ENCODE data around the gene MINDY4.

The MINDY4 gene

DNA sequence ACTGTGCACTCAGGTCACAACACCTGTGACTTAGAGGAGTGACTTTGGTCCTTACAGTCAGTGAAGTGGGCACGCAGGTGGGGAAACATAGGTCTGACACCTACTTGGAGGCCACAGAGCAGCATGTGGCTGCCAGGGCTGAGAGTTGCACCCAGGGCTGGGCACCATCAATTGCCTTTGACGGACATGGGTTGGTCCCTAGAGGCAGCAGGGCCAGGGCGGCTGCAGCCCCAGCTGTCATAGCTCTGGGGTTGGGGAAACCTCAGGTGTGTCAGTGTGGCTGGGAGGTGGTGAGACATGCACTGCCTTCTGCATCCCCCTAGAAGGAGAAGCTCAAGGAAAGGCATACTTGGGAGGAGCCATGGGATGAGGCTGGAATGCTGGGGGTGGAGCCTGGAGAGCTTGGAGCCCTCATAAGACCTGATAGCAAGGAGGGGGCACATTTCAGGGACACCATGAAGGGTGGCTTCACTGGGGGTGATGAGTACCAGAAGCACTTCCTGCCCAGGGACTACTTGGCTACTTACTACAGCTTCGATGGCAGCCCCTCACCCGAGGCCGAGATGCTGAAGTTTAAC, 19.4 kb upstream of the MINDY4 start, which contains the start of gene INMT:
Gene INMT (plus strand): TSS at position 440 of the 578 bp plus-strand sequence. CDS start 16 bp downstream, at position 456.
- FAIRE-seq (no peak), DNase-seq (ENCODE audit: insufficient read length, low spot score) (no peak)
- TF ChIP-seq POLR2A (IDR thresholded peaks at IDR 0.05; ENCODE audit: low read depth, low read length) = no peak

DNA sequence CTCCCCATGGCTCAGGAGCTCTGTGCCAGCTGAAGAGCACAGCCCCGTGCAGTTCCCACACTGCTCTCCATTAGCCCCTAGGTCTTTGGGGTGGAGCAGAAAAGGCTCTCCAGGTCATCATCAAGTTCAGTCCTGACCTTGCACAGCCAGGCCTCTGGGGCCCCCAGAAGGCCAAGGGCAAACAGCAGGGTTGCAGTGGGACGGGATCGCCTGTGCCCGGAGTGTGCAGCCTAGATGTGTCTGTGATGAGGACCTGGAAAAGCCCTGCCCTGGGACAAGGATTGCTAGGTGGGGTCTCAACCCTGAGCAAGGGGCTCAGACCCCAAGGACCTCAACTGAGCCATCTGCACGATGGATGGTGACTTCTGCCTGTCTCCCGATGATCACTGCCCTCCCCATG, 18.7 kb upstream of the MINDY4 start:
- DNase-seq (ENCODE audit: insufficient read length, low spot score) (no peak), FAIRE-seq (no peak)
- no peak for TF ChIP-seq POLR2A (IDR thresholded peaks at IDR 0.05; ENCODE audit: low read depth, low read length)

DNA sequence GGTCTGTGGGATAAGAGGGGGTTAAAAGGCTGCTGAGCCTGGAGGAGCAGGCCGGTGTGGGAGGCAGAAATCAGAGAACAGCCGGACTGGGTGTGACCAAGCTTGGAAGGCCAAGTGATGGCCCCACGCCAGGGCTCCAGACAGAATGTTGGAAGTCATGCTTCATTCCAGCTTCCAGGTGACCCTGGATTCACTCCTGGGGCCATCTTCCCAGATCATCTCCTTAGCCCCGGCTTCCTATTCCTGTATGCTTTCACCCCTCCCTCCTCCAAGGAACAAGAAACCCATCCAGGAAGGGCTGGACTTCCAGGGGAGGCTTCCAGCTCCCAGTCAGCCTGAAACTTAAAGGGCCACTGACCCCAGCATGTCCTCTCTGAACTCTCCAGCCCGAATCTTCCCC, 18.2 kb upstream of the MINDY4 start:
- no peak for DNase-seq (ENCODE audit: insufficient read length, low spot score)
- no peak for FAIRE-seq
- TF ChIP-seq POLR2A (IDR thresholded peaks at IDR 0.05; ENCODE audit: low read depth, low read length) = no peak

DNA sequence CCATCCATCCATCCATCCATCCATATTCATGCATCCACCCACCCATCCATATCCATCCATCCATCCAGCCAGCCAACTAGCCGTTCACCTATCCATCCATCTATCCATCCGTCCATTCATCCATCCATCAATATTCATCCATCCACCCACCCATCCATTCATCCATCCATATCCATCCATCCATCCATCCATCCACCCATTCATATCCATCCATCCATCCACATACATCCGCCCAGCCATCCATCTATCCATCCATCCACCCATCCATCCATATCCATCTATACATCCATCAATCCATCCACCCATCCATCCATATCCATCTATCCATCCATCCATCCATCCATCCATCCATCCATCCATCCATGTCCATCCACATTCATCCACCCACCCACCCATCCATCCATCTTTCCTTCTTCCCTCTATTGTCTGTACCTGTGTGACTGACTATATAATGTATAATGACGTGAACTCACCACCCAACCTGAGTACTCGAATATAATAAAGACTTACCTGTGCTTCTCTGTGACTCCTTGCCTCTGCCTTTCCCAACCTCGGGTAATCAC, 16.8 kb upstream of the MINDY4 start:
- TF ChIP-seq POLR2A (IDR thresholded peaks at IDR 0.05; ENCODE audit: low read depth, low read length) = no peak
- DNase-seq (ENCODE audit: insufficient read length, low spot score) (no peak), FAIRE-seq (no peak)

DNA sequence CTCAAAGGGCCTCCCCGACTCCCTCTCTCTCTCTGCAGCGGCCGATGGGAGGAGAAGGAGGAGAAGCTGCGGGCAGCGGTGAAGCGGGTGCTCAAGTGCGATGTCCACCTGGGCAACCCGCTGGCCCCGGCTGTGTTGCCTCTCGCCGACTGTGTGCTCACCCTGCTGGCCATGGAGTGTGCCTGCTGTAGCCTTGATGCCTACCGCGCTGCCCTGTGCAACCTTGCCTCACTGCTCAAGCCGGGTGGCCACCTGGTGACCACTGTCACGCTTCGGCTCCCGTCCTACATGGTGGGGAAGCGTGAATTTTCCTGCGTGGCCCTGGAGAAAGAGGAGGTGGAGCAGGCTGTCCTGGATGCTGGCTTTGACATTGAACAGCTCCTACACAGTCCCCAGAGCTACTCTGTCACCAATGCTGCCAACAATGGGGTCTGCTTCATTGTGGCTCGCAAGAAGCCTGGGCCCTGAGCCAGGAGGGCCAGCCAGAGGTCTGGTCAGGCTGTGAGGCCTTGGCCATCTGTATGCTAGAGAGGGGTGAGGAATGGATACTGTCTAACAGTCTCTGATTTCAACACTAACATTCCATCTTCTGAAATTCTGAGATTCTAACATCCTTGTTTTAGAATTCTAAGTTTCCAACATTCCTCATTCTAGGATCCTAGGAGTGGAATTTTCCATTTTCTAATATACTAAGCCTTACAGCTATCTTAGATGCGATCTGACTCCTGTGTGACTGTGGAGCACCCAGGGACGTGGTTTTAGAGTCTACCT, 15.6 kb upstream of the MINDY4 start:
- DNase-seq (ENCODE audit: insufficient read length, low spot score) (no peak), FAIRE-seq (no peak)
- TF ChIP-seq POLR2A (IDR thresholded peaks at IDR 0.05; ENCODE audit: low read depth, low read length) = no peak

DNA sequence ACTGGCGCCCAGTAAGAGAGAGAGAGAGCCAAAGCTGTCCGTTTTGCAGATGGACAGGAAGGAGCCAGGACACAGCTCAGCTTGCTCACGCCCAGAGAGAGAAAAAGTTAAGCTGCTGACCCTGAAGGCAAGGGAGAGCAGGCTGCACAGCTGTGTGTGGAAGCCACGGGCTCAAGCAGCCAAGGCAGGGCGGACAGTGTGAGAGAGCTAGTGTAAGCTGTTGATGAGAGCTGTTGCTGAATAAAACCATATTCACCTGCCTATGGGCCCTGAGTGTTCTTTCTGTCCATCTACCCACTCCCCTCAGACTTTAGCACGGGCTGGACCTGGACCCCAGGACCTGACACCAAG, 13.9 kb upstream of the MINDY4 start:
- TF ChIP-seq POLR2A (IDR thresholded peaks at IDR 0.05; ENCODE audit: low read depth, low read length) = no peak
- FAIRE-seq = no peak
- no peak for DNase-seq (ENCODE audit: insufficient read length, low spot score)

DNA sequence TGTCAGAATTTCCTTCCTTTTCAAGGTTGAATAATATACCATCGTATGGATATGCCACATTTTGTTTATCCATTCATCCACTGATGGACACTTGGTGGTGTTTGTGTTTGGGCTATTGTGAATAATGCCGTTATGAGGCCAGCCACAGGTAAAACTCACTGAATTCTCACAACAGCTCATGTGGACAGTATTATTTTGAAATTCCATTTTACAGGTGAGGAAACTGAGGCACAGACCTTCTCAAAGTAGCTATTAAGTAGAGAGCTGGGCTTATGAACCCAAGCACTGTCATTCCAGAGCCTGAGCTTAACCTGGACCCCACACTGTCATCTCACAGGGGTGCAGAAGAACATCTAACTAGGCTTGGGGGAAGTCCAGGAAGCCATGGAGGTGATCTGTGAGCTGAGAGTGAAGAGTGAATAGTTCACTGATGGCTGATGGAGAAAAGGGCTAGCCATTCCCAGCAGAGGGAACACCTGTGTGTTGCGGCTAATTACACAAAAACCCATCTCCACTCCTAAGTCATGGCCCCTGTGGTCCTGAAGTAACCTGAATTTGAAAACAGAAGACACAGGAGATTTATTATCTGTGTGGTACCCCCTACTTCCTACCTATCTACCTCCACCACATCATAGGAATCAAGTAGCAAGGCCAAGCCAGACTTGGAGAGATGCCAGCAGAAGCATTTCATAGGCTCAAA, 10.6 kb upstream of the MINDY4 start:
- no peak for TF ChIP-seq POLR2A (IDR thresholded peaks at IDR 0.05; ENCODE audit: low read depth, low read length)
- DNase-seq (ENCODE audit: insufficient read length, low spot score) (no peak), FAIRE-seq (no peak)

DNA sequence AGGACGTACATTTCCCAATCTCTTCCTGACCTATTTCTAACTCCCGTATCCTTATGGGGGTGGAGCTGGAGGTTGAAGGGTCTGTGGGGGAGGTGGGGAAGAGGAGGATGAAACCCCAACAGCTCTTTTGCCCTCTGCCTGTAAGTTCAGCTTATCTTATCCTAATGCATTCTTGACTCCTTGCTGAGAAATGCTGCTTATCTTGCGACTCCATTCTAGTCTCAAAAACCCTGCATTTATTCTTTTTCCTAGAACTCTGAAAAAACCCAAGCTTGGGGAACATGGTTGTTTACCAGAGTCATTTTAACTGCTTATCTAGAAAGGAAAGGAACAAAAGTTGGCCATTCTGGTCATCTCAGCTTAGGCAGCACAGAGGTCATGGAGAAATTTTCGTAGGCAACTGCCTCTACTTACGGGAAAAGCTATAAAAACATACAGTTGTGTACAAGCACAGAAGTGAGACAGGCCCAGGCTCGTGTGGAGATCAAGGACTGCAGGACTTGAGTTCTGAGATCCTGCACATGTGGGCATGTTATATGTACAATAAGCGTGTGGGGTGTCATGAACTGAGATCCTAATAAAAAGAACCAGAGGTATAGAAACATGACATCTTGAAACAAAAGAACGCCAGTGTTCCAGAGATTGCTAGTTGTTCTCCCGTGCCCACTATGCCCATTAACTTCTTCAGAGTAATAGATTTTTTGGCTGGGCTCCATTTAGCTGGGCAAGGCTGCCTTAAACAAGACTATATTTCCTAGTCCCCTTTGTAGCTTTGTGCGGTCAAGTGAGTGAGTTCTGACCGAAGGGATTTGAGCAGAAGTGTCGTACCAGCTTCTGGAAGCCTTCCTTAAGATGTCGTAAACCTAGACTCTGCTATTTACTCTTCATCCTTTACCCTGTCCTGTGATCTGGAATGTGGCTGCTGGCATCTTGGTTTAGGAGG, 9.7 kb upstream of the MINDY4 start:
- FAIRE-seq = no peak
- no peak for TF ChIP-seq POLR2A (IDR thresholded peaks at IDR 0.05; ENCODE audit: low read depth, low read length)

DNA sequence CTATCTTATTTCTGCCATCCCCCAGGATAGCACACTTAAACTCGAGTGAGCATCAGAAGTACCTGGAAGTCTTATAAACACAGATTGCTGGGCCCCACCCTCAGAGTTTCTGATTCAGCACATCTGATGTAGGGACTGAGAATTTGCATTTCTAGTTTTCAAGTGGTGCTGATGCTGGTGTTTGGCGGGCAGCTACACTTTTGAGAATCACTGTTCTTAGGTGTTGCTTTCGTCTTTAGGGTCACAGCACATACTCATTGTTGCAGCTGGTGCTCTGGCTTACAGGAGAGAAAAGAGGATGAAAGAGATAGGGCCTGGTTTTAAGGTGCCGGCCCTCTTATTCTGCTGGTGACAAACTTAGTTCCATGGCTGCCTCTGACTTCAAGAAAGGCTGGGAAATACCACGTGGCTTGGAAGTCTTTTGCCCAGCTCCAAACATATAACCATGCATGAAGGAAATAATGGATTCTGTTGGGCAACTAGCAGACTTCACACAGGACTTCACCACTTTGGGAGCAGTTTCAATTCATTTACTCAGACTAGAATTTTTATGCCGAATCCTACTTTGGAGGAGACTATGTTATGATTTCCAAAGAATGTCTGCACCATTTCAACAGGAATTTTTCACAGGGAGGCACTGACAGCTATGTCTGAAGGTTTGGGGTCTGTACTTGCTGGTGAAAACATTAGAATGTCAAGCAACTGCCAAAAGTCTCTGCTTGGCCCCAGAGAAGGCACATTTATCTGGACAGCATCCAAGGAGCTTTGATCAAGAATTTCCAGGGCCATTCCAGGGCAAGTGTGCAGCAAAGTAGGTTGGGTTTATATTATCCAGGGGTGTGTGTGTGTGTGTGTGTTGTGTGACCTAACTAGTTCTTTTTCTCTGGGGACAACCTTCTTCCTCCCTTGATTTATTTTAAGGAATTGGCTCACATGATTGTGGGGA, 6.9 kb upstream of the MINDY4 start:
- DNase-seq (ENCODE audit: insufficient read length, low spot score) (no peak), FAIRE-seq (no peak)
- TF ChIP-seq POLR2A (IDR thresholded peaks at IDR 0.05; ENCODE audit: low read depth, low read length) = no peak

More for the DNA sequence above, 9.7 kb upstream of the MINDY4 start:
- DNase-seq (ENCODE audit: insufficient read length, low spot score) = no peak

DNA sequence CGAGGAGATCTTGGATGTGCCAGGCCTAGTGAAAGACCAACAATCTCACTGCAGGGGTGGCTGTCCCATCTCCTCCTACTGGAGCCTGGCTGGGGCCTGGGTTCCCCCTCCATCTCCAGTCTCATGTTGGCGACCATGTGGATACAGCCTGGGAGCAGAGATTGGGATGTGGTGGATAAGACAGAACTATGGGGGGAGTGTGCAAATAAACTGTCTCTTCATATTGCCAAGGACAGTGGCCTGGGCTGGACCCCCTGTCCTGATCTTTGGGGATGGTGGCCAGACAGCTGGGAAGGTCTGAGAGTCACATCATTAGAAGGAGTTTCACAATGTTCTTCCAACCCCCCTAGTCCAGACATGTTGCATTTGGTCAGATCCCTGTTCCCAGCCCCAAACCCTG, 5.8 kb upstream of the MINDY4 start:
- no peak for TF ChIP-seq POLR2A (IDR thresholded peaks at IDR 0.05; ENCODE audit: low read depth, low read length)
- DNase-seq (ENCODE audit: insufficient read length, low spot score) = no peak
- FAIRE-seq = no peak

DNA sequence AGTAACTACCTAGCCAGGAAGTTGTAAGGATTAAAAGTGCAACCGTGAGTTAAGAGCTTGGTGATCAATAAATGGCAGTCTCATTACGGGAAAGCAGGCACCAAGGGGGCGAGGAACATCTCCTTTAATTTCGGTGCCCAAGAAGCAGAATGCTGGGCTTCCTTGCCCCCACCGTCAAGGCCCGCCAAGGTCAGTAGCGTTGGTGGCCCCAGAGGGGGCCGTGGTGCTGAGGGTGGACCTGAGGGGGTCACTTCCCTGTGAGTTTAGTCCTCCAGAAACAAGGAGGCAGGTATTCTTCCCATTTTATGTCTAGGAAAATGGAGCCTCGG, 408 bp upstream of the MINDY4 start:
- no peak for FAIRE-seq
- no peak for DNase-seq (ENCODE audit: insufficient read length, low spot score)
- TF ChIP-seq POLR2A (IDR thresholded peaks at IDR 0.05; ENCODE audit: low read depth, low read length) = no peak

DNA sequence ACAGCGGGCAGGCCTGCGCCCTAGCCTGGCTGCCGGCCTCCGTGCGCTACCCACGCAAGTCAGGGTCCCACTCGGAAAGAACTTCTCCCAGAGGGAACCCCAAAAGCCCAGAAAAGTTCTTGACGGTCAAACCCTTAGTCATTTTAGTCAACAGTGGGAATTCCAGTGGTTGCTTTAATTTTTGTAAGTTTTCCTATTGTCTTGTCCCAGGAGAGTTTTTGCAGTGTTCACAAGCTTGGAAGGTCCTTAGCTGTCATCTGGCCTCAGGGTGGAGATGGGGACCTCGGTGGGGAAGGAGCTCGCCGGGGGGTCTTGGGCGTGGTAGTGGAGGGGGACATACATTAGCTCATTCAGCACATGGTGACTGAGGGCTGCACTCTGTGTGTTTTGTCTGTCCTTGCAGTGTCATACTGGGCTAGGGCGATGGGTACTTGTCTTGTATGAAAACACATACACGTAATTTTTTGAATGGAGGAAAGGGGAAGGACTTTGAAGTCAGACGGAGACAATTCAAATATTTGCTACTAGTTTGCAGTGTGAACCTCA, 736 bp downstream of the MINDY4 start:
- FAIRE-seq (no peak), DNase-seq (ENCODE audit: insufficient read length, low spot score) (no peak)
- no peak for TF ChIP-seq POLR2A (IDR thresholded peaks at IDR 0.05; ENCODE audit: low read depth, low read length)

Measured in H54 (cell line).